GM18868 (cell line): ENCODE measurements around the gene CNTN5.
A peak's percentile ranks its signal among the peaks of the same experiment; 100 is the strongest.
"Not testable (repeated sequence)": the region's sequence is repeated elsewhere in the genome, so short reads cannot be mapped to it uniquely, and the experiment has no call there.

Experiments used
- ATAC-seq: cut with Tn5 transposase; IDR thresholded peaks from one replicate; pipeline ENCODE4 v1.9.1; 2021; ENCODE audit warnings: mild to moderate bottlenecking, moderate library complexity; ENCODE audit not compliant: unreplicated experiment

CNTN5 gene

DNA sequence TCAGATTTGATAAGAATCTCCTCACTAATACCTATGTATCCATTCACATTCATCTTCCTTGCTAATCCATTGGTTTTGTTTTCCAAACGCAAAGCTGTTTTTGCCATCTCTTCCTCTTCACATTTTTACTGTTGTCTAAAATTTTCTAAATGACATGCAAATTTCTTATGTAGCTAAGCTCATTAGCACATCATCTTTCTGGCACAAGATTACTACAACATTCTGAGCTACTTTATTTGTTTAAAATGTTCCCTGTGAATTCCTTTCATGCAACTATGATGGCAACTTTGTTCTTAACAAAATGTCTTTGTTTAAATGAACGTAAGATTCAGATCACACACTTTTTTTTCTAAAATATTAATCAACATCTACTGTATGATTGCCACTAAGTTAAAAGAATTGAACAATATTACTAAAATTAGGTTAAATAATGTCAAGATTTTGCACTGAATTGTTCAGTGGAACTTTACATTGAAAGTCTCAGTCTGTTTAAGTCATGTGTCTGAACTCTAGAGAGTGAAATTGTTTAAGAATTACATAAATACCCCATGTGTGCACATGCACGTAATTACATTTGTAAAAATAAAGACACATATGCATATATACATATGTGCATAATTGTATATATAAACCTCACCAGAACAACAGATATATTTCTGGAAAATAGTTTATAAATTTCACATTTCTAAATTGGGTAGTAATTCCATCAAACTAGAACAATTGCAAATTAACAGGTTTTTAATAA is 688.4 kb downstream of the CNTN5 start:
- no peak for ATAC-seq

DNA sequence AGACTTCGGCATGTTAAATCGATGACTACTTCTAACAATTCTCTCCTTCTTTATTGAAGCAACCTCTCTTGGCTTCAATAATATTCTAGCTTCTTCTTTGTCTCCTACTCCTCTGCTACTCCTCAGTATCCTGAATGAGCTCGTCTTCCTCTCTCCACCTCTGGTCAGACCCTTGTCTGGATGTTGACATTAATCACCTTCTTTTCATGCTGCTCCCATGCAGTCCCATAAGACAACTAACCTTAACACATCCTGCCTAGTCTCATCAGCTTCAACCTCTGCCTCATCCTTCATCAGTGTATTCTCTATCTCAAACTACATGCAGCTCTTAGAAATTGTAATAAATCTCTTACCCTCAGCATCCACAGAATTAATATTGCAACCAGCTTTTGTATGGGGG is 695.6 kb downstream of the CNTN5 start:
- no peak for ATAC-seq

- no peak for ATAC-seq
Measured at GRCh38 chr11:99718291-99718690, 697.5 kb downstream of the CNTN5 start.

DNA sequence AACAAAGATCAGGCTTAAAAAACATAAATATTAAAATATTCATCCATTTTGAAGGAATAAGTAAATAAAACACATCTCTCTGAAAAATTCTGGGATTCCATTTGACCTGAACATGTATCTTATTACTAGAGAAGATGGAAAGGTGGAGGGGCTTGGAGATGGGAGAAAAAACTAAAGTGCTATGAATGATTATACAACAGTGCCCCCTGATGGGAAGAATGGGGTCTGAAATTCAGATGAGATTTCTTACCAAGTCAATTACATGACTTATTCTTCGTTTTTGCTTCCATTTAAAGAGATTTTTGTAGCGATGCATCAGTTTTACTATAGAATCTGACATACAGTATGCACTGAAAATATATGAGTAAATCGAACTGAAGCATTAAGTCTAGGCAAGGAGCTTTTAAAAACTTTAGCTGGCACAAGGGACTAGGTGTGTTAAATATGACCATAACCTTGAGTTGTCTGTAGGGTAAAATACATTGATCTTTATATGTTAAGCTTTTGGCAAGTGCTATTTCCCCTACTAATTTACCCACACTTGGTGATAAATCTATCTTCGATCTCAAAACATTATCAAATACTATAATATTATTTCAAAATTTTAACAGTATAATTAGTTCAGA is 718.8 kb downstream of the CNTN5 start:
- peak; percentile 58 for ATAC-seq

GRCh38 chr11:99742501-99742900 is 721.8 kb downstream of the CNTN5 start:
- no peak for ATAC-seq

DNA sequence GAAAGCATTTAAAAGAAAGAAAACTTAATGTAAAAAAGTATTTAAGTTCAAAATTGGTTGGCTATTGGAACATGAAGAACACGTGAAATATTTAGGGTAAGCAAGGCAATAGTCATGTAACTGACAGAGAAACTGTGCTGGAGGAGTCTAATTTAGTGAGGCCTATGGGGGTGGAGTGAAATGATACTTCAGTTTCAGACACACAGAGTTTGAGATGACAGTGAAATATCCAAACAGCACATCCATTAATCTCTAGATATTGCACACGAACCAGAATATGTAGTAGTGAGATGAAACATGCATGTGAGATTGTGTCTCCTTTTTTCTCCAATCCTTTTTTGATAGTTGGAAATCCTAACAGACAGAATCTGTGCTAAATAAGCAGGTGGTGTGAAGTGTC is 739.0 kb downstream of the CNTN5 start:
- ATAC-seq: no peak

DNA sequence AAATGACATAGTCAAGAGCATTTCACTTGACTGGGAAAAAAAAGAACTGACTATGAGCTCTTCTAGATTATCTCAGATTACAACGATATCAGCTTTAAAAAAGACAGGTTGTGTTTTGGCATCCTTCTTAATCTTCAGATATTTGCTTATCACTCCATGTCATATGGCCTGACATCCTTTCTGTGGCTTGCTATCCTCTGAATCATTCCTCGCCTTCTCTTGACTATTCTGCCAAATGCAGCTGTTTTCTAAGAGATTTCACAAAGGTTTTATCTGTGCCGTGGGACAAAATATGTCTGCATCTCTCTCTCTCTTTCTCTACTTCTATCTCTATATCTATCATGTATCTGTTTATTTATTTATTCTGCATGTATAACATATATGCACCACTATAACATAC is 746.1 kb downstream of the CNTN5 start:
- no peak for ATAC-seq

GRCh38 chr11:99773646-99774045 is 752.9 kb downstream of the CNTN5 start:
- no peak for ATAC-seq

GRCh38 chr11:99781074-99781473 is 760.3 kb downstream of the CNTN5 start:
- no peak for ATAC-seq

GRCh38 chr11:99791354-99791753 is 770.6 kb downstream of the CNTN5 start:
- ATAC-seq: no peak

GRCh38 chr11:99795999-99796398 is 775.2 kb downstream of the CNTN5 start:
- no peak for ATAC-seq

GRCh38 chr11:99803501-99803900 is 782.8 kb downstream of the CNTN5 start:
- no peak for ATAC-seq

DNA sequence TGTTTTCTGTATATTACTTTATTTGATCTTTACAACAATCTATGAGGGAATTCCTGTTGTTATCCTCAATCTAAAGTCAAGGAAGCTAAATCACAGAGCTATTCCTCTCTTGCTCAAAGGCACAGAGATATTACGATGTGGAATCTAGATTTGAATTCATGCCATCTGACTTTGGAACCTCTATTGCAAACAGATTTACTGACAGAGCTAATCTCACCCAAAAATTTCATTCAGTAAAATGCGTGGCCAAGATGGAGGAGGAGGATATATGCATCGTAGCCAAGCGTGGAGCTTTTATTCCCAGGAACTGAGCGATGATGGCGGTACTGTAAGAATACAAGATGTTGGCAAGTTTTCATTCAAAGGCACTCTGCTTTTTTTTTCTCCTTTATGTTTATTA is 791.8 kb downstream of the CNTN5 start:
- ATAC-seq: no peak

DNA sequence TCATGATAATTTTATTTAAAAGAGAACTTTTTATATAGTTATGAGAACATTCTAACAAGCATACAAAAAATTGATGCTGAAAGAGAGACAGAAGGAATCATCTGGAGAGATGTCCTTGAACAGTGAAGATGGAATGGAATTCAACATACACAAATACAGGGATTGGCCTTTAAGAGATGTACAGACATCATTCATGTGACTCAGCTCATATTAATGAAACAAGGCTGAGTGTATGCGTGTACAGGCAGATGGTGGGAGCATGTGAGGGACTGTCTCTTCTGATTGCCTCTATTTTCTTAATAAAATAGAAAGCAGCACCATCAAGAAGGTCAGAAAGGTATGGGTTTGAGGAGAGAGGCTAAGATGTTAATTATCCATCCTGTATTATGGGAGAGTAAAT is 793.3 kb downstream of the CNTN5 start:
- ATAC-seq: no peak

DNA sequence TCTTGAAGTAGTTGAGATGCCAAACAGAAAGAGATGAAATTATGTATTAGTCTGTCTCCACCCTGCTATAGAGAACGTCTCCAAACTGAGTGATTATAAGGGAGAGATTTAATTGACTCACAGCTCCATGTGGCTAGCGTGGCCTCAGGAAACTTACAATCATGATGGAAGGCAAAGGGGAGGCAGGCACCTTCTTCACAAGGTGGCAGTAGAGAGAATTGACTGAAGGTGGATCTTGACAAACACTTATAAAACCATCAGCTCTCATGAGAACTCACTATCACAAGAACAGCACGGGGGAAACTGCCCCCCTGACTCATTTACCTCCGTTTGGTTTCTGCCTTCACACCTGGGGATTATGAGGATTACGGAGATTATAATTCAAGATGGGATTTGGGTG is 794.0 kb downstream of the CNTN5 start:
- ATAC-seq: no peak

DNA sequence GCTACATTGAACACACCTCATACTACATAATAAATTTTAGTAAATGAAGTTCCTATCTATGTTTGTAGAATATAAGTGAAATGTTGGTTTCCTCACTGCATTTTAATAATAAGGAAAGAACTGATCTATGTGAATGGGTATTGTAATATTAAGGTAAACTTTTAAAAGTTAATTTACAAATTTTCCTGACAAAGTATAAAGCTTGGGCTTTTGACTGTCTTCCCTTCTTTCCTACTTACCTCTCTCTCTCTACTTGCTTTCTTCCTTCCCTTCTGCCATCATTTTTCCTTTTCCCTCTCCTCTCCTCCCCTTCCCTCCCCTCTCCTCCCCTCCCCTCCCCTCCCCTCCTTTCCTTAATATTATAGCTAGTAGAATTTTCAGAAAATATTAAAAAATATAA is 798.2 kb downstream of the CNTN5 start:
- ATAC-seq: no peak

- ATAC-seq: no peak
Measured at GRCh38 chr11:99822846-99823565, 802.3 kb downstream of the CNTN5 start.

DNA sequence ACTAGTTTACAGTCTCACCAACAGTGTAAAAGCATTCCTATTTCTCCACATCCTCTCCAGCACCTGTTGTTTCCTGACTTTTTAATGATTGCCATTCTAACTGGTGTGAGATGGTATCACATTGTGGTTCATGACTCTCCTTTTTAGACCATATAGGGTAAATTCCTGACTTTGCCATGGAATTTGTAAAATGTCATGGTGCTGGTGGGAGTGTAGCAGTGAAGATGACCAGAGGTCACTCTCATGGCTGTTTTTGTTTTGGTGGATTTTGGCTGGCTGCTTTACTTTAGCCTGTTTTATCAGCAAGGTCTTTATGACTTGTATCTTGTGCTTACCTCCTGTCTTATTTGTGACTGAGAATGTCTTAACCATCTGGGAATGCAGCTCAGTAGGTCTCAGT is 816.0 kb downstream of the CNTN5 start:
- ATAC-seq: not testable (repeated sequence)

DNA sequence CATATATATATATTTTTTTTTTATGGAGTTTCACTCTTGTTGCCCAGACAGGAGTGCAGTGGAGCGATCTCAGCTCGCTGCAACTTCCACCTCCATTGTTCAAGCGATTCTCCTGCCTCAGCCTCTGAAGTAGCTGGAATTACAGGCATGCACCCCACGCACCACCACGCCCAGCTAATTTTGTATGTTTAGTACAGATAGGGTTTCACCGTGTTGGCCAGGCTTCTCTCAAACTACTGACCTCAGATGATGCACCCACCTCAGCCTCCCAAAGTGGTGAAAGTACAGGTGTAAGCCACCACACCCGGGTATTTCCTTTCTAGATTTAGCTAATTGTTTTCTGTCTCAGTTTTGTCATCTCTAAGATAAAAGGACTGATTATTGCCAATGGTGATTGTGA is 821.1 kb downstream of the CNTN5 start:
- ATAC-seq: no peak

DNA sequence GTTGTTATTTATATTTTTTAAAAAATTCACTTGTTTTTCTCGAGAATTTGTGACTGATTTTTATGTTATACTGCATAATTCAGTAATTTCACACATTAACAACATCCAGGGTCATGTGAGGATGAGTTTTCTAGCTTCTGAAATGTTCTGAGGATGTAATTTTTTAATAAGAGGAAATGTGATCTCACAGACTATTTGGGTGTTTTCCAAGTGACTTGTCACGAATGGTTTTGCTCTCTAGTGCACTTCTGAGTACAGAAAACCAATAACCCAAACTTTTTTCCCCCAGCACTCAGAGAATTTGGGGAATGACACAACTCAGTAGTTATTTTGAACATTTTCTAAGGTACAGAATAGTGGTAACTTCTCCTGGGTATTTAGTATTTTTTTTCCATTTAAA is 845.2 kb downstream of the CNTN5 start:
- ATAC-seq: no peak

DNA sequence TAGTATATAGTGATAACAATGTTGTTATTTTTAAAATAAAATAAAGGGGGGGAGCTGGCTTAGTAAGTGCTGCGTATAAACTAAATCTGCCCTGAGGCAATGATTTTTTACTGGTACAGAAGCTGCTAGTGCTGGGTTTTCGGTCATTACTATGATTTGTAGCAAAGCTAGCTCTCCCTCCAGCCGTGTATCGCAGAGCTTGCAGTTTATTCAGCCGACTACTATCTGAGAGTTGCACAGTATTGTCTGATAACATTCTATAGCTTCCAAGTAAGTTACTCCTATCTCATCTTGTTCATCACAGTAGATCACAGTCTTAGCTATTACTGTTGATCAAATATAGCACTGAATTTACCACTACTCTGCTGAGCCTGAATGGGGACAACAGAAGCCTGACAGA is 860.9 kb downstream of the CNTN5 start:
- ATAC-seq: no peak

GRCh38 chr11:99884750-99885149 is 864.0 kb downstream of the CNTN5 start:
- ATAC-seq: no peak
